Measurements from ENCODE around the gene EIF2B4. TPM values are rescaled to one million over a fixed set of nuclear protein-coding genes. Genes with fewer than 3 reads are reported as not detected.

Gene EIF2B4
- total and polyA plus RNA-seq, 2 of the 13 experiments (the other 11 are each of a cell fraction or from before 2014, with no cell fraction given): 91.5 to 96.4 TPM

DNA sequence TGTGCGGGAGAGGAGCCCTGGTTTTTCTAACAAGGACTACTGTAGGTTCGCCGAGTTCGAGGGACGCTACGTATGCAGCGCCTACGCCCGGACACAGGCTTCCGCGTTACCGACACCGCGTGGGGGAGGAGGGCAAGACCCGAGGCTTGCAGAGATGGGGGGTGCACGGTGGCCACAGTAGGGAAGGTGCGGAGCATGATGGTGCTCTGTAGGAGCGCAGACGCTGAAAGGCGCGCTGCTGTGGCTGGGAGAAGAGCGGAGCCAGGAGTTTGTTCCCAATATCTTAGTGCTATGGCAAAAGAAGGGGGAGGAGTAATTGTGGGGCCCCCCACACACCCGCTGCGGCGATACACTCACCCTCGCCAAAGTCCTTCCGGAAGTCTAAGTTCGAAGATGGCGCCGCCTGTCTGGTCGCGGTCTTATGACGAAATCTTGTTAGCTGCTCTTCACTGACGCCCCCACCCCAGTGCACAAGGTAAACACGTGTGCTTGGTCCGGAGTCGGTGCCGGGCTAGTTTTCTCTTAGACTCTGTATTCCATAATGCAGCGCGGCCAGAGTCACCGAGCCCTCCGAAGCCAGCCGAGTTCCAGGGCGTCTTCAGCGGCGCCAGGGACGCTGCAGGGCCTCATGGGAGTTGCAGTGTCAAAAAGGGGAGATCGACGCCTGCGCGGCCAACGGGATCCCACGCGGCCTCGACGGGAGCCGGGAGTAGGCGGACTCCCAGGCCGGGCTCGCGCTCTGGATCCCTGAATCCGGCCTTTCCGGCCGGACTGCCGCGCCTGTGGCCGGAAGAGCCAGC, 13.6 kb downstream of the EIF2B4 start, which contains the start of gene GTF3C2 (continued):
- TF ChIP-seq, protein P1, sequence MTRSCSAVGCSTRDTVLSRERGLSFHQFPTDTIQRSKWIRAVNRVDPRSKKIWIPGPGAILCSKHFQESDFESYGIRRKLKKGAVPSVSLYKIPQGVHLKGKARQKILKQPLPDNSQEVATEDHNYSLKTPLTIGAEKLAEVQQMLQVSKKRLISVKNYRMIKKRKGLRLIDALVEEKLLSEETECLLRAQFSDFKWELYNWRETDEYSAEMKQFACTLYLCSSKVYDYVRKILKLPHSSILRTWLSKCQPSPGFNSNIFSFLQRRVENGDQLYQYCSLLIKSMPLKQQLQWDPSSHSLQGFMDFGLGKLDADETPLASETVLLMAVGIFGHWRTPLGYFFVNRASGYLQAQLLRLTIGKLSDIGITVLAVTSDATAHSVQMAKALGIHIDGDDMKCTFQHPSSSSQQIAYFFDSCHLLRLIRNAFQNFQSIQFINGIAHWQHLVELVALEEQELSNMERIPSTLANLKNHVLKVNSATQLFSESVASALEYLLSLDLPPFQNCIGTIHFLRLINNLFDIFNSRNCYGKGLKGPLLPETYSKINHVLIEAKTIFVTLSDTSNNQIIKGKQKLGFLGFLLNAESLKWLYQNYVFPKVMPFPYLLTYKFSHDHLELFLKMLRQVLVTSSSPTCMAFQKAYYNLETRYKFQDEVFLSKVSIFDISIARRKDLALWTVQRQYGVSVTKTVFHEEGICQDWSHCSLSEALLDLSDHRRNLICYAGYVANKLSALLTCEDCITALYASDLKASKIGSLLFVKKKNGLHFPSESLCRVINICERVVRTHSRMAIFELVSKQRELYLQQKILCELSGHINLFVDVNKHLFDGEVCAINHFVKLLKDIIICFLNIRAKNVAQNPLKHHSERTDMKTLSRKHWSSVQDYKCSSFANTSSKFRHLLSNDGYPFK (CRISPR knock-in tag; IDR thresholded peaks at IDR 0.05; ENCODE audit: borderline replicate concordance): peak; percentile 97
- TF ChIP-seq PAX8 (CRISPR knock-in tag; IDR thresholded peaks at IDR 0.05; ENCODE audit: borderline replicate concordance): peak; percentile 99
- no peak for TF ChIP-seq SETDB1 (CRISPR knock-in tag; IDR thresholded peaks at IDR 0.05; ENCODE audit: borderline replicate concordance)
- TF ChIP-seq ZNF780A (CRISPR knock-in tag; IDR thresholded peaks at IDR 0.05): peak; percentile 58; the same call in 1 of the 2 replicates
- TF ChIP-seq CENPX (CRISPR knock-in tag; IDR thresholded peaks at IDR 0.05): no peak
- TF ChIP-seq, protein P2, sequence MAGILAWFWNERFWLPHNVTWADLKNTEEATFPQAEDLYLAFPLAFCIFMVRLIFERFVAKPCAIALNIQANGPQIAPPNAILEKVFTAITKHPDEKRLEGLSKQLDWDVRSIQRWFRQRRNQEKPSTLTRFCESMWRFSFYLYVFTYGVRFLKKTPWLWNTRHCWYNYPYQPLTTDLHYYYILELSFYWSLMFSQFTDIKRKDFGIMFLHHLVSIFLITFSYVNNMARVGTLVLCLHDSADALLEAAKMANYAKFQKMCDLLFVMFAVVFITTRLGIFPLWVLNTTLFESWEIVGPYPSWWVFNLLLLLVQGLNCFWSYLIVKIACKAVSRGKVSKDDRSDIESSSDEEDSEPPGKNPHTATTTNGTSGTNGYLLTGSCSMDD (CRISPR knock-in tag; IDR thresholded peaks at IDR 0.05): no peak
- TF ChIP-seq, protein P3, sequence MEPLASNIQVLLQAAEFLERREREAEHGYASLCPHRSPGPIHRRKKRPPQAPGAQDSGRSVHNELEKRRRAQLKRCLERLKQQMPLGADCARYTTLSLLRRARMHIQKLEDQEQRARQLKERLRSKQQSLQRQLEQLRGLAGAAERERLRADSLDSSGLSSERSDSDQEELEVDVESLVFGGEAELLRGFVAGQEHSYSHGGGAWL (CRISPR knock-in tag; IDR thresholded peaks at IDR 0.05): peak; percentile 21; the same call in 1 of the 2 replicates
- no peak for TF ChIP-seq ZNF484 (CRISPR knock-in tag; IDR thresholded peaks at IDR 0.05; ENCODE audit: borderline replicate concordance, low read depth)
- TF ChIP-seq, protein P4, sequence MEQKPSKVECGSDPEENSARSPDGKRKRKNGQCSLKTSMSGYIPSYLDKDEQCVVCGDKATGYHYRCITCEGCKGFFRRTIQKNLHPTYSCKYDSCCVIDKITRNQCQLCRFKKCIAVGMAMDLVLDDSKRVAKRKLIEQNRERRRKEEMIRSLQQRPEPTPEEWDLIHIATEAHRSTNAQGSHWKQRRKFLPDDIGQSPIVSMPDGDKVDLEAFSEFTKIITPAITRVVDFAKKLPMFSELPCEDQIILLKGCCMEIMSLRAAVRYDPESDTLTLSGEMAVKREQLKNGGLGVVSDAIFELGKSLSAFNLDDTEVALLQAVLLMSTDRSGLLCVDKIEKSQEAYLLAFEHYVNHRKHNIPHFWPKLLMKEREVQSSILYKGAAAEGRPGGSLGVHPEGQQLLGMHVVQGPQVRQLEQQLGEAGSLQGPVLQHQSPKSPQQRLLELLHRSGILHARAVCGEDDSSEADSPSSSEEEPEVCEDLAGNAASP (CRISPR knock-in tag; IDR thresholded peaks at IDR 0.05; ENCODE audit: borderline replicate concordance): peak; percentile 53; the same call in 1 of the 2 replicates
- 0 out of 2 replicates have a peak, but pooled peaks have one; percentile 49 for TF ChIP-seq ZNF556 (CRISPR knock-in tag; IDR thresholded peaks at IDR 0.05; ENCODE audit: borderline replicate concordance)
- TF ChIP-seq ONECUT2 (CRISPR knock-in tag; IDR thresholded peaks at IDR 0.05): 0 out of 2 replicates have a peak, but pooled peaks have one; percentile 34
- no peak for TF ChIP-seq GPN1 (CRISPR knock-in tag; IDR thresholded peaks at IDR 0.05; ENCODE audit: borderline replicate concordance)
- TF ChIP-seq, protein P5, sequence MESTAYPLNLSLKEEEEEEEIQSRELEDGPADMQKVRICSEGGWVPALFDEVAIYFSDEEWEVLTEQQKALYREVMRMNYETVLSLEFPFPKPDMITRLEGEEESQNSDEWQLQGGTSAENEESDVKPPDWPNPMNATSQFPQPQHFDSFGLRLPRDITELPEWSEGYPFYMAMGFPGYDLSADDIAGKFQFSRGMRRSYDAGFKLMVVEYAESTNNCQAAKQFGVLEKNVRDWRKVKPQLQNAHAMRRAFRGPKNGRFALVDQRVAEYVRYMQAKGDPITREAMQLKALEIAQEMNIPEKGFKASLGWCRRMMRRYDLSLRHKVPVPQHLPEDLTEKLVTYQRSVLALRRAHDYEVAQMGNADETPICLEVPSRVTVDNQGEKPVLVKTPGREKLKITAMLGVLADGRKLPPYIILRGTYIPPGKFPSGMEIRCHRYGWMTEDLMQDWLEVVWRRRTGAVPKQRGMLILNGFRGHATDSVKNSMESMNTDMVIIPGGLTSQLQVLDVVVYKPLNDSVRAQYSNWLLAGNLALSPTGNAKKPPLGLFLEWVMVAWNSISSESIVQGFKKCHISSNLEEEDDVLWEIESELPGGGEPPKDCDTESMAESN (CRISPR knock-in tag; conservative IDR thresholded peaks at IDR 0.05): peak; percentile 93
- peak; percentile 57 for TF ChIP-seq GABPA (IDR thresholded peaks at IDR 0.05; ENCODE audit: low read depth, low read length)
- peak; percentile 90 for TF ChIP-seq GABPA (CRISPR knock-in tag; IDR thresholded peaks at IDR 0.05; ENCODE audit: low read depth)
- peak; percentile 41 for TF ChIP-seq ZNF891 (CRISPR knock-in tag; IDR thresholded peaks at IDR 0.05)
- TF ChIP-seq TAF15 (IDR thresholded peaks at IDR 0.05; ENCODE audit: low read depth, low read length, poor library complexity, severe bottlenecking): no peak
